ENCODE data around the gene TRMT44. TPM values are rescaled to one million over a fixed set of nuclear protein-coding genes. Genes with fewer than 3 reads are reported as not detected.

The TRMT44 gene
- total RNA-seq, 1 experiment from 2014 or later = 17.4 TPM

DNA sequence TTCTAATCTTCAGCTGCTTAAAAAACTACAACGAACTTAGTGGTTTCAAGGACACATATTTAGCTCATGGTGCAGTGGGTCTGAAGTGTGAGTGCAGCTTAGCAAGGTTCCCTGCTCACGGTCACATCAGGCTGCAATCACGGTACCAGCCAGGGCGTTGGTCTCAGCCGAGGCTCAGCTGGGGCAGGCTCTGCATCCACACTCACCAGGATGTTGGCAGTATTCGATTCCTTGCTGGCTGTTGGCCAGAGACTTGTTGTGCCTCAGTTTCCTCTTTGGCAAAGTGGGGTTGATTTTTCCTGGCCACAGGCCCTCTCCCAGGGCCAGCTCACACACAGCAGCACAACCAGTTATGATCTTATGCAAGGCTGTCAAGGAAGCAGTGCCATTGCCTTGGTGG is 61.8 kb downstream of the TRMT44 start:
- no peak for DNase-seq
- H3K79me2 ChIP-seq (ENCODE audit: low read depth) = no peaks in the 10 kb centered on the region
- no peak overlapping the region for H2AFZ ChIP-seq
- H3K9me3 ChIP-seq (ENCODE audit: insufficient read depth, low read depth) = no peaks in the 10 kb centered on the region
- no peaks in the 10 kb centered on the region for H3K9me2 ChIP-seq (ENCODE audit: insufficient read depth)
- no peak overlapping the region for H3K4me2 ChIP-seq
- TF ChIP-seq CTCF (conservative IDR thresholded peaks at IDR 0.05) = no peak
- intact Hi-C loops (cut with micrococcal nuclease; ENCODE audit: unreplicated experiment) = no loop called here
- no peaks in the 10 kb centered on the region for H4K20me1 ChIP-seq (ENCODE audit: insufficient read depth)
- no peaks in the 10 kb centered on the region for H3F3A ChIP-seq (ENCODE audit: insufficient read depth, low read depth)
- no peaks in the 10 kb centered on the region for H3K27me3 ChIP-seq (ENCODE audit: insufficient read depth, low read depth)
- CTCF ChIA-PET = no interaction called here
- no peaks in the 10 kb centered on the region for H3K4me1 ChIP-seq (replicated peaks; ENCODE audit: insufficient read depth)
- POLR2A ChIA-PET (ENCODE audit: unreplicated experiment) = no interaction called here
- BruUV-seq (replicated peaks) = no TSS peak
- no peak overlapping the region for H3K27ac ChIP-seq
- H3K36me3 ChIP-seq (ENCODE audit: low read depth) = no peaks in the 10 kb centered on the region
- no peak overlapping the region for H3K4me3 ChIP-seq

DNA sequence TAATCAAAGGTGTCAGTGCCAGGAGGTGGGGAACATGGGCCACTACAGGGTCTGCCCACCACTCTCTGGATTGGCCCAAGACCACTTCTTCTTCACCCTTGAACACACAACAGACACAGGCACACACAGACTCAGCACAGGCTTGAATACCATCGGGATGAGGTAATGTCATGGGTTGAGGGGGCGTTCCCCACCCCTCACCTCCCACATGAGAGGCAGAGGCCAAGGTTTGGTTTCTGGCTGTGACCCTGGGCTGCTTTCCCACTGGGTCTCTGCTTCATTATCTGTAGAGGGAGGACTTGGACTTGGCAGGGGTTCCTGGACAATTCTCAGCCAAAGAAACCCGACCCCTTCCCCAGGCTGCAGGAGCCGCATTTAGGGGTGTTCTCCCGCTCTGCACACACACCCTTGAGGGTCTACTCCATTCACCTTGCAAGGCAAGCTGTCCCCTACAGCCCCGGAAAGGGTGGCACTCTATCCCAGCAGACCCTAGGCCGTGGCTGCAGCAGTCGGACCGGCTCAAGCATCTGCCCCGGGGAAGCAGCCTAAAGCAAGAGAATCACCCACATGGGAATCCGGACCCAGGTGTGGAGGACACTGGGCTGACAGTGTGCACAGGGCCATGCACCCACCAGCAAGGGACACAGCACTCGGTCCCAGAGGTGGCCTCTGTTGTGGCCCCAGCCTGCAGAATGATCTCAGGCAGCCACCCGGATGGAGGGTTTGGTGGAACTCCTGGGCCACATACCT is 62.4 kb downstream of the TRMT44 start:
- Histone ChIP-seq H3K36me3 (ENCODE audit: low read depth) (no peaks in the 10 kb centered on the region), H3K9me2 (ENCODE audit: insufficient read depth) (no peaks in the 10 kb centered on the region), H2AFZ (no peak overlapping the region), H3K4me1 (replicated peaks; ENCODE audit: insufficient read depth) (no peaks in the 10 kb centered on the region), H3K27ac (no peak overlapping the region), H3K79me2 (ENCODE audit: low read depth) (no peaks in the 10 kb centered on the region), H4K20me1 (ENCODE audit: insufficient read depth) (no peaks in the 10 kb centered on the region), H3K9me3 (ENCODE audit: insufficient read depth, low read depth) (no peaks in the 10 kb centered on the region), H3K4me2 (no peak overlapping the region), H3K4me3 (no peak overlapping the region), H3F3A (ENCODE audit: insufficient read depth, low read depth) (no peaks in the 10 kb centered on the region), H3K27me3 (ENCODE audit: insufficient read depth, low read depth) (no peaks in the 10 kb centered on the region)
- TF ChIP-seq EZH2 (IDR thresholded peaks at IDR 0.05; ENCODE audit: low read depth) (no peak), CTCF (conservative IDR thresholded peaks at IDR 0.05) (no peak)
- POLR2A ChIA-PET (ENCODE audit: unreplicated experiment) = no interaction called here
- DNase-seq = no peak
- no TSS peak for BruUV-seq (replicated peaks)
- CTCF ChIA-PET = no interaction called here
- intact Hi-C loops (cut with micrococcal nuclease; ENCODE audit: unreplicated experiment) = no loop called here

GRCh38 chr4:8503801-8504200 is 63.2 kb downstream of the TRMT44 start:
- Histone ChIP-seq H3K9me2 (ENCODE audit: insufficient read depth) (no peaks in the 10 kb centered on the region), H3K27me3 (ENCODE audit: insufficient read depth, low read depth) (no peaks in the 10 kb centered on the region), H2AFZ (no peak overlapping the region), H3K79me2 (ENCODE audit: low read depth) (no peaks in the 10 kb centered on the region), H4K20me1 (ENCODE audit: insufficient read depth) (no peaks in the 10 kb centered on the region), H3K4me1 (replicated peaks; ENCODE audit: insufficient read depth) (no peaks in the 10 kb centered on the region), H3K4me2 (0 out of 2 replicates have a peak overlapping the region, but pooled peaks have one; percentile 26), H3K4me3 (no peak overlapping the region), H3K9me3 (ENCODE audit: insufficient read depth, low read depth) (no peaks in the 10 kb centered on the region), H3F3A (ENCODE audit: insufficient read depth, low read depth) (no peaks in the 10 kb centered on the region), H3K27ac (no peak overlapping the region), H3K36me3 (ENCODE audit: low read depth) (no peaks in the 10 kb centered on the region)
- DNase-seq = no peak
- ChIA-PET CTCF (no interaction called here), POLR2A (ENCODE audit: unreplicated experiment) (no interaction called here)
- intact Hi-C loops (cut with micrococcal nuclease; ENCODE audit: unreplicated experiment) = no loop called here
- TF ChIP-seq EZH2 (IDR thresholded peaks at IDR 0.05; ENCODE audit: low read depth) (no peak), CTCF (conservative IDR thresholded peaks at IDR 0.05) (no peak)
- BruUV-seq (replicated peaks) = no TSS peak

Data from PC-9 (cell line).